H9 (cell line): ENCODE measurements around the gene USP8. TPM values are rescaled to one million over a fixed set of nuclear protein-coding genes. Genes with fewer than 3 reads are reported as not detected.

Source experiments
- DNase-seq: peaks from one replicate; pipeline ENCODE4 v3.0.0-alpha.2; 2017
- H2AFZ ChIP-seq: one replicate; pipeline ENCODE4 v1.6.1; 2013; ENCODE audit warnings: mild to moderate bottlenecking, low read length, control low read depth, moderate library complexity
- H2AK5ac ChIP-seq: 2 replicates; pipeline ENCODE4 v1.6.1; 2013; ENCODE audit warnings: low read length, control low read depth, mixed read lengths; ENCODE audit not compliant: insufficient read length
- H2BK120ac ChIP-seq: one replicate; pipeline ENCODE4 v1.6.1; 2013; ENCODE audit warnings: low read depth, mild to moderate bottlenecking, low read length, control low read depth, inconsistent platforms; ENCODE audit not compliant: poor library complexity, severe bottlenecking
- H2BK12ac ChIP-seq: 2 replicates; pipeline ENCODE4 v1.6.1; 2013; ENCODE audit warnings: low read length, control low read depth, mixed read lengths, low read depth; ENCODE audit not compliant: insufficient read length
- H2BK15ac ChIP-seq: 2 replicates; pipeline ENCODE4 v1.6.1; 2013; ENCODE audit warnings: low read depth, low read length, control low read depth
- H2BK20ac ChIP-seq: one replicate; pipeline ENCODE4 v1.6.1; 2013; ENCODE audit warnings: low read depth, mild to moderate bottlenecking, low read length, control low read depth, inconsistent platforms; ENCODE audit not compliant: poor library complexity, severe bottlenecking
- H2BK5ac ChIP-seq: 2 replicates; pipeline ENCODE4 v1.6.1; 2013; ENCODE audit warnings: low read length, control low read depth, mixed read lengths; ENCODE audit not compliant: insufficient read length
- H3K14ac ChIP-seq: 2 replicates; pipeline ENCODE4 v1.6.1; 2013; ENCODE audit warnings: low read length, control low read depth; ENCODE audit not compliant: insufficient read depth
- H3K18ac ChIP-seq: 2 replicates; pipeline ENCODE4 v1.6.1; 2013; ENCODE audit warnings: low read depth, mild to moderate bottlenecking, mixed read lengths, low read length, control low read depth; ENCODE audit not compliant: insufficient read length
- H3K23ac ChIP-seq: 2 replicates; pipeline ENCODE4 v1.6.1; 2013; ENCODE audit warnings: low read length, control low read depth, mixed read lengths, low read depth; ENCODE audit not compliant: insufficient read length
- H3K23me2 ChIP-seq: 2 replicates; pipeline ENCODE4 v1.6.1; 2013; ENCODE audit warnings: low read depth, mild to moderate bottlenecking, mixed read lengths, low read length, control low read depth; ENCODE audit not compliant: insufficient read length, poor library complexity, severe bottlenecking
- H3K27ac ChIP-seq: 2 replicates; pipeline ENCODE4 v1.5.1; 2013; ENCODE audit warnings: low read length, control low read depth, mixed read lengths, low read depth; ENCODE audit not compliant: insufficient read length
- H3K27me3 ChIP-seq: 2 replicates; pipeline ENCODE4 v1.6.1; 2013; ENCODE audit warnings: low read length, control low read depth, inconsistent platforms; ENCODE audit not compliant: insufficient read depth
- H3K4ac ChIP-seq: 2 replicates; pipeline ENCODE4 v1.6.1; 2013; ENCODE audit warnings: low read depth, mild to moderate bottlenecking, control low read depth, inconsistent platforms, low read length, moderate library complexity
- H3K4me1 ChIP-seq: 2 replicates; pipeline ENCODE4 v1.6.1; 2013; ENCODE audit warnings: low read length, control low read depth, inconsistent platforms; ENCODE audit not compliant: insufficient read depth
- H3K4me2 ChIP-seq: 2 replicates; pipeline ENCODE4 v1.6.1; 2013; ENCODE audit warnings: low read length, control low read depth, mixed read lengths; ENCODE audit not compliant: insufficient read length, insufficient read depth
- H3K56ac ChIP-seq: 2 replicates; pipeline ENCODE4 v1.6.1; 2013; ENCODE audit warnings: low read depth, mild to moderate bottlenecking, mixed read lengths, low read length, control low read depth; ENCODE audit not compliant: insufficient read length
- H3K79me1 ChIP-seq: 2 replicates; pipeline ENCODE4 v1.6.1; 2013; ENCODE audit warnings: low read depth, mild to moderate bottlenecking, moderate library complexity, low read length, control low read depth, inconsistent platforms; ENCODE audit not compliant: insufficient read depth, poor library complexity, severe bottlenecking
- H3K79me2 ChIP-seq: 2 replicates; pipeline ENCODE4 v1.6.1; 2013; ENCODE audit warnings: low read length, control low read depth, inconsistent platforms; ENCODE audit not compliant: insufficient read depth
- H3K9ac ChIP-seq: 2 replicates; pipeline ENCODE4 v1.6.1; 2013; ENCODE audit warnings: low read length, control low read depth, mixed read lengths; ENCODE audit not compliant: insufficient read length; ENCODE audit errors: extremely low read depth
- H3K9me3 ChIP-seq: one replicate; pipeline ENCODE4 v1.6.1; 2013; ENCODE audit warnings: low read depth, low read length, inconsistent platforms; ENCODE audit not compliant: control insufficient read depth
- H3T11ph ChIP-seq: one replicate; pipeline ENCODE4 v1.6.1; 2013; ENCODE audit warnings: mild to moderate bottlenecking, low read length, control low read depth, inconsistent platforms
- H4K20me1 ChIP-seq: one replicate; pipeline ENCODE4 v1.6.1; 2013; ENCODE audit not compliant: control insufficient read depth, insufficient read length, insufficient read depth
- H4K5ac ChIP-seq: 2 replicates; pipeline ENCODE4 v1.6.1; 2013; ENCODE audit warnings: low read depth, mild to moderate bottlenecking, mixed read lengths, low read length, control low read depth; ENCODE audit not compliant: insufficient read length
- H4K8ac ChIP-seq: replicated peaks from 2 replicates; pipeline ENCODE4 v1.6.1; 2013; ENCODE audit warnings: low read length, control low read depth, mixed read lengths, low read depth; ENCODE audit not compliant: insufficient read length
- H4K91ac ChIP-seq: 2 replicates; pipeline ENCODE4 v1.6.1; 2013; ENCODE audit warnings: low read depth, mild to moderate bottlenecking, moderate library complexity, mixed read lengths, low read length, control low read depth; ENCODE audit not compliant: insufficient read length
- H3K27ac Mint-ChIP-seq, 3 experiments: 2 replicates in 2 of 3; 3 replicates in 1 of 3; pipeline ENCODE4 v1.8.0; 2020 to 2021; ENCODE audit warnings: mixed read lengths in 3 of 3, mild to moderate bottlenecking in 1 of 3, moderate library complexity in 1 of 3
- H3K27me3 Mint-ChIP-seq: 2 replicates; pipeline ENCODE4 v1.8.0; 2021; ENCODE audit warnings: low read depth, mild to moderate bottlenecking, moderate library complexity, mixed read lengths
- H3K36me3 Mint-ChIP-seq, 3 experiments: 2 replicates in 2 of 3; 3 replicates in 1 of 3; pipeline ENCODE4 v1.8.0; 2020 to 2021; ENCODE audit warnings: low read depth in 3 of 3, mixed read lengths in 3 of 3; ENCODE audit not compliant: insufficient read depth in 1 of 3
- H3K4me1 Mint-ChIP-seq, 2 experiments: 2 replicates each; pipeline ENCODE4 v1.8.0; 2020; ENCODE audit warnings: mixed read lengths in 2 of 2
- H3K4me3 Mint-ChIP-seq, 2 experiments: 2 replicates in 1 of 2; 3 replicates in 1 of 2; pipeline ENCODE4 v1.8.0; 2020 to 2021; ENCODE audit warnings: mild to moderate bottlenecking in 2 of 2, mixed read lengths in 2 of 2, moderate library complexity in 1 of 2
- H3K9me3 Mint-ChIP-seq, 2 experiments: 2 replicates in 1 of 2; 3 replicates in 1 of 2; pipeline ENCODE4 v1.8.0; 2020; ENCODE audit warnings: mild to moderate bottlenecking in 2 of 2, mixed read lengths in 2 of 2, moderate library complexity in 1 of 2
- WGBS: extraction: QIAGEN DNeasy Blood & Tissue Kit; methylation state at CpG from one replicate; pipeline ENCODE4 v1.1.7; 2013; ENCODE audit warnings: missing lambda C conversion rate, low lambda C conversion rate, mixed read lengths; ENCODE audit not compliant: insufficient read length; ENCODE audit errors: extremely low coverage; 5-methylcytosine and 5-hydroxymethylcytosine counted together
- total RNA-seq: library from RNA; stranded (reverse); gene quantifications from 2 replicates; pipeline ENCODE4 v1.2.1, GENCODE V29; 2021
- TF ChIP-seq, protein P1 (sequence below): fragments of 200-600 bp; sonication (generic); conservative IDR thresholded peaks from 3 replicates; pipeline ENCODE4 v1.8.0; 2021; ENCODE audit warnings: antibody characterized with exemption, mild to moderate bottlenecking

Gene USP8
- total RNA-seq, 1 experiment from 2014 or later = 67.1 TPM

GRCh38 chr15:50458348-50459112, 34.3 kb downstream of the USP8 start:
- Histone ChIP-seq H2BK12ac (no peak overlapping the region), H3K56ac (no peak overlapping the region), H3K27me3 (no peaks in the 10 kb centered on the region), H3K14ac (no peak overlapping the region), H3T11ph (no peak overlapping the region), H3K79me1 (no peaks in the 10 kb centered on the region), H3K27ac (no peak overlapping the region), H2BK20ac (no peak overlapping the region), H3K9me3 (no peaks in the 10 kb centered on the region), H2BK15ac (no peak overlapping the region), H2AFZ (no peak overlapping the region), H4K20me1 (no peaks in the 10 kb centered on the region), H4K5ac (no peak overlapping the region), H3K79me2 (no peaks in the 10 kb centered on the region), H3K4me2 (no peak overlapping the region), H2BK5ac (no peak overlapping the region), H4K91ac (no peak overlapping the region), H3K23me2 (no peaks in the 10 kb centered on the region), H3K18ac (no peak overlapping the region), H3K23ac (no peak overlapping the region), H3K9ac (no peak overlapping the region), H4K8ac (no peak overlapping the region), H2BK120ac (no peak overlapping the region), H3K4me1 (no peaks in the 10 kb centered on the region), H3K4ac (no peak overlapping the region), H2AK5ac (no peak overlapping the region)
- Mint-ChIP-seq H3K9me3 (no peaks in the 10 kb centered on the region), H3K36me3 (peaks cover 19 to 57% (median 40%) of the 10 kb centered on the region in 3 experiments; a peak in 6 of 7 replicates), H3K4me3 (no peak overlapping the region), H3K27ac (peak overlapping the region in 2 of 3 experiments; percentile 3 to 39; a peak in 4 of 7 replicates), H3K4me1 (no peaks in the 10 kb centered on the region; a peak in 1 of 4 replicates), H3K27me3 (no peaks in the 10 kb centered on the region)
- no peak for DNase-seq
- WGBS = no CpG with 5 or more reads among the region's 7 CpGs
- TF ChIP-seq, protein P1, sequence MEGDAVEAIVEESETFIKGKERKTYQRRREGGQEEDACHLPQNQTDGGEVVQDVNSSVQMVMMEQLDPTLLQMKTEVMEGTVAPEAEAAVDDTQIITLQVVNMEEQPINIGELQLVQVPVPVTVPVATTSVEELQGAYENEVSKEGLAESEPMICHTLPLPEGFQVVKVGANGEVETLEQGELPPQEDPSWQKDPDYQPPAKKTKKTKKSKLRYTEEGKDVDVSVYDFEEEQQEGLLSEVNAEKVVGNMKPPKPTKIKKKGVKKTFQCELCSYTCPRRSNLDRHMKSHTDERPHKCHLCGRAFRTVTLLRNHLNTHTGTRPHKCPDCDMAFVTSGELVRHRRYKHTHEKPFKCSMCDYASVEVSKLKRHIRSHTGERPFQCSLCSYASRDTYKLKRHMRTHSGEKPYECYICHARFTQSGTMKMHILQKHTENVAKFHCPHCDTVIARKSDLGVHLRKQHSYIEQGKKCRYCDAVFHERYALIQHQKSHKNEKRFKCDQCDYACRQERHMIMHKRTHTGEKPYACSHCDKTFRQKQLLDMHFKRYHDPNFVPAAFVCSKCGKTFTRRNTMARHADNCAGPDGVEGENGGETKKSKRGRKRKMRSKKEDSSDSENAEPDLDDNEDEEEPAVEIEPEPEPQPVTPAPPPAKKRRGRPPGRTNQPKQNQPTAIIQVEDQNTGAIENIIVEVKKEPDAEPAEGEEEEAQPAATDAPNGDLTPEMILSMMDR = no peak
